SKM-1 treated with dmso at 0.1 percent for 144 hours (cell line): ENCODE results near the gene PIEZO2.
"Not testable (repeated sequence)": the region's sequence is repeated elsewhere in the genome, so short reads cannot be mapped to it uniquely, and the experiment has no call there.

Source experiments
- DNase-seq: peaks from one replicate; lab custom pipeline; 2025; ENCODE audit not compliant: unreplicated experiment; lab: John Stamatoyannopoulos, UW

PIEZO2 gene

DNA sequence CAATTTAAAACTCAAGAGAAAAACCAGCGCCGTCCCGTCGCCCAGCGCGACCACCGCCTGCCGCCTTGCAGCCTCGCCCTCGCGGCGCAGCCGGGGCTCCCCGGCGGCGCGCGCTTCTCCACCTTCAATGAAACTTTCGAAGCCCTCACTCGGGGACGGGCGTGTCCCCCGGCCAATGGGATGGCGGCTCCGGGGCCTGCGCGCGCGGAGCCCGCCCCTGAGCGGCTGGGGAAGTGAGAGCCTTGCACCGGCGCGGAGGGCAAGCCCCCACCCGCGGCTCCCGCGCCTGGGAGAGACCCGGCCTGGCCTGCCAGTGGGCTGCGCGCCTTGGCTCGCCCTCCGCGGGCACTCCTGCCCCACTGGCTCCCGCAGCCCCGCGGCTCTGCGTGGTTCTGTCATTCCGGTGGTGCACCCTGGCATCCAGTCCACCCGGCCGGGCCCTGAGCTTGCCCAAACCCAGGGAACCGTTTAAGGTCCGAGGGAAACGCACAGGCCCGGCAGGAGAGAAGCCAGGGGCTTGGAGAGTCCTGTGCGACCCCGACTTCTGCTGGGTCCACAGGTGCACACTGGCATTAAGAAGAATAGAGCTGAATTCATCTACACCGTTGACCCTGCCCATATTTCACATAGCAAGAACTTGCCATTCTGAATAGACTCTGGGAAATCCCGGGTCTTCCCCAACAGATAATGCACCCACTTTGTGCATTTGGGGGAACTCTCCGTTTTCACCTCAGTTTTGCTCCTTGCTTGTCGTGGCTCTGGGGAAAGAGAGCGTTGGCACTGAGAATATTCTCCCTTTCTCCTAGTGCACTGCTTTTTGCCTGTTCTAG, at the start of gene PIEZO2:
TSS of gene PIEZO2 (minus strand) at position 129 of the 830 bp plus-strand sequence. CDS start 981 bp downstream, outside the sequence.
- DNase-seq = no peak

GRCh38 chr18:11183637-11184036, 34.3 kb upstream of the PIEZO2 start:
- no peak for DNase-seq

DNA sequence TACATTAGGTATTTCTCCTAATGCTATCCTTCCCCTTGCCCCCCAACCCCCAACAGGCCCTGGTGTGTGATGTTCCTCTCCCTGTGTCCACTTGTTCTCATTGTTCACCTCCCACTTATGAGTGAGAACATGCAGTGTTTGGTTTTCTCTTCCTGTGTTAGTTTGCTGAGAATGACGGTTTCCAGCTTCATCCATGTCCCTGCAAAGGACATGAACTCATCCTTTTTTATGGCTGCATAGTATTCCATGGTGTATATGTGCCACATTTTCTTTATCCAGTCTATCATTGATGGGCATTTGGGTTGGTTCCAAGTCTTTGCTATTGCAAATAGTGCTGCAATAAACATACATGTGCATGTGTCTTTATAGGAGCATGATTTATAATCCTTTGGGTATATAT, 32.3 kb upstream of the PIEZO2 start:
- not testable (repeated sequence) for DNase-seq

DNA sequence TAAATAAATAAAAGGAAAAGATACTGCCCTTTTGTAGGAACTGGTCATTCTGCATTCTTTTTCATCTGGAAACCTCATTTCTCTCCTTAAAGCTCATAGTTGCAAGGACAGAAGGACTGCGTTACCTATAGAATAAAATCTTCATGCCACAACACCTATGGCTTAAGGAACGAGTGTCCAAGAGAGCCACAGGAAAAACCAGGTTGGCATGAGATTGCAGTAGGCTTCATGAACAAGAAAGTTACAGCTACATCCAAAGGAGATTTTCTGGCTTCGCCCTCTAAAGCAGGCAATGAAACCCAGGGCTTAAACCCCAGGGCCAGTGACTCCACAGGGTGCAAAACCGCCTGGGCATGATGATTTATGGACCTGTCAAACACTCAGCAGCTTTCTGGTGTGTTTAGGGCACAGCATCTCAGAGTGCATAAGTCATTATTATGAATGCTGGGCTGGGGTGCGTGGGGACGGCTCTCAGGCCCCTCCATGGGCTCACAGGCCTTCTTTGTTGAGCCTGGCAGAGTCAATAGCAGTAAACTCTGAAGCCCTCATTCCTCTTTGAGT, 30.7 kb upstream of the PIEZO2 start:
- no peak for DNase-seq

- no peak for DNase-seq
Observed at GRCh38 chr18:11178951-11179549, 29.7 kb upstream of the PIEZO2 start.

DNA sequence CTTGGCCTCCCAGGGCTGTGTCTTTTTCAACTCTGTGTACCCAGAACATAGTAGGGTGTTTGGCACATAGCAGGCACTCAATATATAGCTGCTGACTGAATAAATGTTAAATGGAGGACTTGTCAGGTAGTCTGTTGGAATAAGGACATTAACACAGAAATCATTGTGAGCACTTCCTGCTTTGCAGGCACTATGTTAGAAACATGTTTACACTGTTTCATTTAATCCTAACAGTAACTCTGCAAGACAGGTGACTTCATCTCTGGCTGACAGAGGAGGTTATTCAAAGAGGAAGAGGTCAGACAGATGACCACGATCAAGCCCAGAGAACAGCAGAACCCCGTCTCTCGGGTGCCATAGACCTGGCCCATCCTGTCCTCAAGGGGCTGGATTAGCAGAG, 28.0 kb upstream of the PIEZO2 start:
- no peak for DNase-seq

DNA sequence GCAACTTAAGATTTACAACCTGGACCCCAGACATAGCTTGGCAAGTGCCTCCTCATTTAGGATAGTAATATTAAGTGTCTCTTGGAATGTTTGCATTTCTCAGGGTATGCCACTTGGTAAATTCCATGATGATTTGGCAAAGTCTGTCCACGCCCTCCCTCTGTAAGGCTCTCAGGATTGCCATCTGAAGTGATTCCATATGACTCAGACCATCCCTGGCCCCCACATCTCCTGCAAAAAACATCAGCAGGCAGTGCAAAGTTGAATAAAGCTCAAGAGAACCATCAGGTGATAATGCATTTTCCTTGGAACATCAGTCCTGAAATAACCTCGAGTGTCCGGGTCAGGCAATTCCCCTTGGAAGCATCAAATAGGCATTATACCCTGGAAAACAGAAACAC, 27.1 kb upstream of the PIEZO2 start:
- DNase-seq = no peak

GRCh38 chr18:11175266-11175979, 26.1 kb upstream of the PIEZO2 start:
- DNase-seq = no peak

DNA sequence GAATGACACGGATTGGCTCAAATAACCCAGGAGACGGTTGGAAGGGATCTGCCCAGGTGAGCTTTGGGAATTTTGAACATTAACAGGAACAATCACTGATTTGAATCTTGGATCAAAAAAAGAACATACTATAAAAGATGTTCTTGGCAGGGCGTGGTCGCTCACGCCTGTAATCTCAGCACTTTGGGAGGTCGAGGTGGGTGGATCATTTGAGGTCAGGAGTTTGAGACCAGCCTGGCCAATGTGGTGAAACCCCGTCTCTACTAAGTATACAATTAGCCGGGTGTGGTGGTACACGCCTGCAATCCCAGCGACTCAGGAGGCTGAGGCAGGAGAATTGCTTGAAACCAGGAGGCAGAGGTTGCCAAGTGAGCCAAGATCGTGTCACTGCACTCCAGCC, 24.8 kb upstream of the PIEZO2 start:
- DNase-seq = not testable (repeated sequence)

DNA sequence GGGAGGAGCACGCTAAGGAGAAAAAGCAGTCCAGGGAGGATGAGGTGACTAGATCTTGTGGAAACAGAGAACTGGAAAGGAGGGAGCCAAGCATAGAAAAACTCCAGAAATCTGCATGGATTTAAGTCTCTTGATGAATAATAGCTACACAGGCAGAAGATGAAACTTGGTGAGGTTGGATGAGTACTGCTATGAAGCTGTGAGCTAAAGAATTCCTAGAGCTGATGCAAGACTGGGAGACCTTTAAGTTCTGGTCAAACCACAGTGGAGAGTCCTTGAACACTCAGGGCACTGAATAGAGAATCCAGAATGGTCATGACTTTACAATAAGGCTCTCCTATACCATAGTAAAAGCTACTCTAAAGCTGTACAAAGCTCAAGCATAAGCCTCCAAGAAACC, 18.4 kb upstream of the PIEZO2 start:
- DNase-seq = no peak

- no peak for DNase-seq
Observed at GRCh38 chr18:11165952-11166351, 16.6 kb upstream of the PIEZO2 start.

DNA sequence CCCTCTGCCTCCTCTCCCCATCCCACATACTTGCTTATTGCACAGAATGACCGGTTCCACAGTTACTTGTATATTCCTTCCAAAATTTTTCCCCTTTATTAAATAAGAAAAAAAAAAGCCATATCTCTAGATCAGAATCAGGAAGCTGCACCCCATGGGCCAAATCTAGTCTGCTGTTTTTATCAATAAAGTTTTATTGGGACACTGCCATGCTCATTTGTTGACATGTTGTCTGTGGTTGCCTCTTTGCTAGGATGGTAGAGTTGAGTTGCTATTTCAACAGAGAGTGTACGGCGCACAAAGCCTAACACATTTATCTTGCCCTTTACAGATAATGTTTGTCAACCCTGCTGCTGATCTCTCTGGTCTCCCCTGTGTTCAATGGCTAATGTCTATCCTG, 15.8 kb upstream of the PIEZO2 start:
- no peak for DNase-seq

DNA sequence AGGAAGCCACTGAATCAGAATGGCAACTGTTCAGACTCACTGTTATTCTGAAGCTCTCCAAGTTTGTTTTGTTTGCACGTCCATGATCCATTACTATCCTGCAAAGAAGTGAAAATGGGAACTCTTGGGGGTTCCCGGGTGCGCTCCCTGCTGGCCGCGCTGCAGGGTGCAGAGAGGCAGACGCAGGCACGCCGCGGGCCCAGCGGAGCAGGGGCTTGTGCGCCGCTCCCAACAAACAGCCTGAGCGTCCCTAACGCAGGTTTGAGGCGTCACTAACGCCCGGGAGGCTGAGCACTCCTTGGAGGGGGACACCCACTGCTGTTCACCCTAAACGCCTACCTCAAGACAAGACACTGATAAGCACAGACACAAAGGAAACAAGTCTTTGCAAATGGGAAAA, 14.3 kb upstream of the PIEZO2 start:
- no peak for DNase-seq

DNA sequence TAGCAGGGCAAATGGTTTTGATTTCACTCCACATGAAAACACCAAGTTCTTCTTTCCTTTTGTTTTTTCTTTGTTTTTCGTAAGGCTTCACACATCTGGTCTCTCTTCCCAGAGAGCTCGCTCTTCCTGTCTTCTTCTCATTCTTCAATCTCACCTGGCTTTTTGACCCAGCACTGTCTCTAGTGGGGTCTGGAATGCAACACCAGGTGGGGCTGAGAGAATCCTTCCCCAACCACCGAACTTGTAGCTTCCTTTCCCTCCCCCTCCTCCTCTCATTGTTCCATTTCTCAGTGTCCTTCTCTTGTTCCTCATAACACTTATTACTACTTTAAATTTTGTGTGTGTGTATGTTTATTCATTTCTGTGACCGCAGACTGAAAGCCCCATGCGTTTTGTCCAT, 13.5 kb upstream of the PIEZO2 start:
- DNase-seq = no peak

GRCh38 chr18:11162462-11162861, 13.1 kb upstream of the PIEZO2 start:
- no peak for DNase-seq

- no peak for DNase-seq
Observed at GRCh38 chr18:11160313-11160712, 10.9 kb upstream of the PIEZO2 start.

DNA sequence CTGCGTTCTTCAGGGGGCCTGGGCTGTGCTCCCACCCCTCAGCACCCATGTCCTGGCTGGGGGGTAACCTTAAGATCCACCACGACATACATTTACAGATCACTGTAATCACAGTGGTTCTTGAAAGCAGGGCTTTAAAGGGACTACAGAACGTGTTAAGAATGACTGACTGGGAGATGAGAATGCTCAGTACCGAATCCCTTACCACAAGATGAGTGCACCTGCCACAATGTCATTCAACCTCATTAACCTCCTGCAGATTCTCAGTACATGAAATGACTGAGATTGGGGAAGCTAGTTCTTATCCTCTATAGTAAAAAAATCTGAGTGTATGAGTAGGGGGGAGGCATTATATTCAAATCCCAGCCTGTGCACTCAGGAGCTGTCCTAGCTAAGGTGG, 10.5 kb upstream of the PIEZO2 start:
- DNase-seq = no peak

GRCh38 chr18:11156978-11157377, 7.6 kb upstream of the PIEZO2 start:
- no peak for DNase-seq

GRCh38 chr18:11155034-11155759, 5.8 kb upstream of the PIEZO2 start:
- DNase-seq = no peak

GRCh38 chr18:11154368-11154989, 5.1 kb upstream of the PIEZO2 start:
- peak; percentile 47 for DNase-seq

DNA sequence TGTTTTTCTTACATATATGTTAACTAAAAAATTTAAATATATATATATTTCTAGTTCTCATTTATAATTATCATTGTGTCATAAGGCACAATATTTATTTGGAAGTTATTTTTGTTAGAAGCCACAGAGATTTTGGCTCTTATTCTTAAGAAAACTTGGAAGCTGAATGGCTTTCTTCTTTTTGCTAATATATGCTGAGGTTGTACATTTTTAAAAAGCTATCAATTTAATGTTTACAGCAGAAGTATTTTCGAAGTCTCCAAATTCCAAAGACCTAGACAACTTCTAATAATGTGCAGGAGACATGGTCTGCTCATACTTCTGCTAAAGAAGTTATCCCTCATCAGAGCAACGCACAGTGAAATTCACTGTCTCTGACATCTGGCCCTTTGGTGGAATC, 3.7 kb upstream of the PIEZO2 start:
- no peak for DNase-seq
